HG03558 (cell line): Measurements from ENCODE around the gene KCNJ10.

Experiments
- ATAC-seq: cut with Tn5 transposase; IDR thresholded peaks from one replicate; pipeline ENCODE4 v1.9.1; 2021; ENCODE audit warnings: moderate number of reproducible peaks; ENCODE audit not compliant: unreplicated experiment; ENCODE audit errors: extremely low read depth

Gene KCNJ10

GRCh38 chr1:160001440-160001839 is 68.5 kb downstream of the KCNJ10 start:
- no peak for ATAC-seq

- ATAC-seq = no peak
Measured at GRCh38 chr1:159999204-159999603, 70.8 kb downstream of the KCNJ10 start.

GRCh38 chr1:159996653-159997052 is 73.3 kb downstream of the KCNJ10 start:
- ATAC-seq = no peak

- no peak for ATAC-seq
Measured at GRCh38 chr1:159994896-159995295, 75.1 kb downstream of the KCNJ10 start.

GRCh38 chr1:159993911-159994310 is 76.0 kb downstream of the KCNJ10 start:
- no peak for ATAC-seq

GRCh38 chr1:159992161-159992560 is 77.8 kb downstream of the KCNJ10 start:
- ATAC-seq = no peak

- no peak for ATAC-seq
Measured at GRCh38 chr1:159991513-159991912, 78.4 kb downstream of the KCNJ10 start.

- ATAC-seq = no peak
Measured at GRCh38 chr1:159990005-159990404, 80.0 kb downstream of the KCNJ10 start.

GRCh38 chr1:159989581-159989980 is 80.4 kb downstream of the KCNJ10 start:
- ATAC-seq = no peak

GRCh38 chr1:159988006-159988405 is 82.0 kb downstream of the KCNJ10 start:
- no peak for ATAC-seq

- no peak for ATAC-seq
Measured at GRCh38 chr1:159987186-159987585, 82.8 kb downstream of the KCNJ10 start.

- no peak for ATAC-seq
Measured at GRCh38 chr1:159986531-159986930, 83.4 kb downstream of the KCNJ10 start.

GRCh38 chr1:159986093-159986492 is 83.9 kb downstream of the KCNJ10 start:
- ATAC-seq = no peak

GRCh38 chr1:159985473-159985872 is 84.5 kb downstream of the KCNJ10 start:
- no peak for ATAC-seq

GRCh38 chr1:159983681-159984080 is 86.3 kb downstream of the KCNJ10 start:
- ATAC-seq = no peak

GRCh38 chr1:159982280-159982679 is 87.7 kb downstream of the KCNJ10 start:
- ATAC-seq = no peak

- no peak for ATAC-seq
Measured at GRCh38 chr1:159981351-159982055, 88.5 kb downstream of the KCNJ10 start.

GRCh38 chr1:159980786-159981185 is 89.2 kb downstream of the KCNJ10 start:
- no peak for ATAC-seq

GRCh38 chr1:159980076-159980475 is 89.9 kb downstream of the KCNJ10 start:
- no peak for ATAC-seq

GRCh38 chr1:159979257-159979656 is 90.7 kb downstream of the KCNJ10 start:
- no peak for ATAC-seq

- no peak for ATAC-seq
Measured at GRCh38 chr1:159978107-159978398, 91.9 kb downstream of the KCNJ10 start.

GRCh38 chr1:159977364-159978106 is 92.4 kb downstream of the KCNJ10 start:
- no peak for ATAC-seq
